Measurements from ENCODE around the gene NCAPH2.

Gene NCAPH2

GRCh38 chr22:50474710-50475651 lies 33.0 kb upstream of the NCAPH2 start, which contains the start of gene SBF1:
Gene SBF1 (minus strand): TSS chr22:50475035. CDS start chr22:50474840, 195 bp downstream.
- DNase-seq (ENCODE audit: low read depth) = peak; percentile 89

GRCh38 chr22:50475652-50476002 lies 32.4 kb upstream of the NCAPH2 start:
- no peak for DNase-seq (ENCODE audit: low read depth)

- no peak for DNase-seq (ENCODE audit: low read depth)
These were observed 31.2 kb upstream of the NCAPH2 start for GRCh38 chr22:50476868-50477267.

- no peak for DNase-seq (ENCODE audit: low read depth)
These were observed 30.1 kb upstream of the NCAPH2 start for GRCh38 chr22:50477923-50478322.

- no peak for DNase-seq (ENCODE audit: low read depth)
These were observed 28.3 kb upstream of the NCAPH2 start for GRCh38 chr22:50479721-50480120.

GRCh38 chr22:50481045-50481439 lies 27.0 kb upstream of the NCAPH2 start:
- no peak for DNase-seq (ENCODE audit: low read depth)

GRCh38 chr22:50481440-50482106 lies 26.5 kb upstream of the NCAPH2 start, which contains the start of gene ADM2:
Gene ADM2 (plus strand): TSS chr22:50481543. CDS start chr22:50481848, 305 bp downstream.
- peak; percentile 49 for DNase-seq (ENCODE audit: low read depth)

GRCh38 chr22:50482107-50483074 lies 25.6 kb upstream of the NCAPH2 start:
- no peak for DNase-seq (ENCODE audit: low read depth)

GRCh38 chr22:50483106-50483505 lies 24.9 kb upstream of the NCAPH2 start:
- DNase-seq (ENCODE audit: low read depth) = no peak

- DNase-seq (ENCODE audit: low read depth) = no peak
These were observed 24.5 kb upstream of the NCAPH2 start for GRCh38 chr22:50483556-50483955.

- no peak for DNase-seq (ENCODE audit: low read depth)
These were observed 23.8 kb upstream of the NCAPH2 start for GRCh38 chr22:50483977-50484853.

GRCh38 chr22:50485221-50486131 lies 22.5 kb upstream of the NCAPH2 start:
- DNase-seq (ENCODE audit: low read depth) = peak; percentile 32

- DNase-seq (ENCODE audit: low read depth) = peak; percentile 49
These were observed 21.3 kb upstream of the NCAPH2 start, which contains the start of gene MIOX for GRCh38 chr22:50486561-50487289. Gene MIOX (plus strand): TSS chr22:50486859. CDS start chr22:50486898, 39 bp downstream.

GRCh38 chr22:50487290-50488005 lies 20.6 kb upstream of the NCAPH2 start:
- no peak for DNase-seq (ENCODE audit: low read depth)

GRCh38 chr22:50488006-50488677 lies 19.9 kb upstream of the NCAPH2 start:
- no peak for DNase-seq (ENCODE audit: low read depth)

- DNase-seq (ENCODE audit: low read depth) = no peak
These were observed 19.1 kb upstream of the NCAPH2 start for GRCh38 chr22:50488886-50489285.

GRCh38 chr22:50489363-50490243 lies 18.4 kb upstream of the NCAPH2 start:
- DNase-seq (ENCODE audit: low read depth) = no peak
